GM23338 (cell line): ENCODE data around the gene OOSP3. TPM values are rescaled to one million over a fixed set of nuclear protein-coding genes. Genes with fewer than 3 reads are reported as not detected.

ENCODE experiments used
- ATAC-seq: fragments of 200-7000 bp; cut with Tn5 transposase; 3 replicates; pipeline ENCODE4 v1.9.1; 2020
- DNase-seq: peaks from one replicate; pipeline ENCODE4 v3.0.0-alpha.2; 2015; ENCODE audit warnings: low spot score
- H2AFZ ChIP-seq: fragments of 200-600 bp; sonication (generic); 2 replicates; pipeline ENCODE4 v1.8.0; 2016; ENCODE audit warnings: antibody characterized with exemption, mild to moderate bottlenecking, moderate library complexity
- H3F3A ChIP-seq: fragments of 200-600 bp; sonication (generic); replicated peaks from 2 replicates; pipeline ENCODE4 v1.8.0; 2017; ENCODE audit warnings: antibody characterized with exemption, mixed run types, low read depth
- H3K27ac ChIP-seq: fragments of 200-600 bp; sonication (generic); 2 replicates; pipeline ENCODE4 v1.6.1; 2016; ENCODE audit warnings: low read depth
- H3K27me3 ChIP-seq: fragments of 200-600 bp; sonication (generic); 2 replicates; pipeline ENCODE4 v1.8.0; 2016; ENCODE audit warnings: mild to moderate bottlenecking, mixed run types, moderate library complexity; ENCODE audit not compliant: insufficient read depth
- H3K36me3 ChIP-seq: fragments of 200-600 bp; sonication (generic); 2 replicates; pipeline ENCODE4 v1.8.0; 2016; ENCODE audit warnings: mild to moderate bottlenecking; ENCODE audit not compliant: insufficient read depth
- H3K4me1 ChIP-seq: fragments of 200-600 bp; sonication (generic); 2 replicates; pipeline ENCODE4 v1.8.0; 2016; ENCODE audit warnings: mild to moderate bottlenecking, moderate library complexity; ENCODE audit not compliant: insufficient read depth
- H3K4me2 ChIP-seq: fragments of 200-600 bp; sonication (generic); 2 replicates; pipeline ENCODE4 v1.7.1; 2017; ENCODE audit warnings: mixed run types
- H3K4me3 ChIP-seq: fragments of 200-600 bp; sonication (generic); 2 replicates; pipeline ENCODE4 v1.6.1; 2016; ENCODE audit warnings: mixed run types
- H3K79me2 ChIP-seq: fragments of 200-600 bp; sonication (generic); replicated peaks from 2 replicates; pipeline ENCODE4 v1.8.0; 2017; ENCODE audit warnings: mild to moderate bottlenecking; ENCODE audit not compliant: insufficient read depth
- H3K9me2 ChIP-seq: fragments of 200-600 bp; sonication (generic); 2 replicates; pipeline ENCODE4 v1.8.0; 2017; ENCODE audit not compliant: insufficient read depth
- H4K20me1 ChIP-seq: fragments of 200-600 bp; sonication (generic); replicated peaks from 2 replicates; pipeline ENCODE4 v1.8.0; 2017; ENCODE audit warnings: mild to moderate bottlenecking; ENCODE audit not compliant: insufficient read depth
- H3K27ac Mint-ChIP-seq: 2 replicates; pipeline ENCODE4 v1.8.0; 2020; ENCODE audit warnings: inconsistent platforms, mild to moderate bottlenecking, moderate library complexity, mixed read lengths
- H3K27me3 Mint-ChIP-seq: 3 replicates; pipeline ENCODE4 v1.8.0; 2022; ENCODE audit warnings: low read depth, mild to moderate bottlenecking, moderate library complexity, mixed read lengths, inconsistent platforms; ENCODE audit not compliant: insufficient read depth, poor library complexity
- H3K36me3 Mint-ChIP-seq: 3 replicates; pipeline ENCODE4 v1.8.0; 2021; ENCODE audit warnings: low read depth, mild to moderate bottlenecking, inconsistent platforms, moderate library complexity, mixed read lengths
- H3K4me1 Mint-ChIP-seq: 3 replicates; pipeline ENCODE4 v1.8.0; 2020; ENCODE audit warnings: mild to moderate bottlenecking, inconsistent platforms, mixed read lengths
- H3K4me3 Mint-ChIP-seq: 3 replicates; pipeline ENCODE4 v1.8.0; 2021; ENCODE audit warnings: moderate library complexity, mild to moderate bottlenecking, inconsistent platforms, mixed read lengths
- H3K9me3 Mint-ChIP-seq: 3 replicates; pipeline ENCODE4 v1.8.0; 2020; ENCODE audit warnings: moderate library complexity, mild to moderate bottlenecking, inconsistent platforms, mixed read lengths
- EZH2phosphoT487 ChIP-seq: fragments of 200-600 bp; sonication (generic); IDR thresholded peaks from one replicate; pipeline ENCODE4 v1.8.1; 2018; ENCODE audit warnings: antibody characterized with exemption; ENCODE audit not compliant: unreplicated experiment
- polyA plus RNA-seq: library from polyadenylated mRNA; unstranded; fragments of >200 nt; fragmentation: Nextera tagmentation; extraction: Ambion mirVana; gene quantifications from 2 replicates; pipeline ENCODE4 v1.2.1, GENCODE V29; 2016
- total RNA-seq: library from RNA; depleted of rRNA; stranded (reverse); fragments of >200 nt; shearing (Covaris generic); gene quantifications from 2 replicates; pipeline ENCODE4 v1.2.3, GENCODE V29; 2014
- TF ChIP-seq, protein P1 (sequence below): fragments of 250-450 bp; sonication (Bioruptor Pico); IDR thresholded peaks from 2 replicates; pipeline ENCODE4 v1.5.0; 2020; ENCODE audit warnings: mild to moderate bottlenecking, moderate library complexity

The OOSP3 gene
- total and polyA plus RNA-seq, 2 experiments from 2014 or later: not detected

- no peak overlapping the region for H2AFZ ChIP-seq
Observed at GRCh38 chr11:59918480-59918879, 39.9 kb downstream of the OOSP3 start.

More at GRCh38 chr11:59918480-59918879, 39.9 kb downstream of the OOSP3 start:
- Histone ChIP-seq H3K4me3 (no peak overlapping the region), H3K27me3 (no peaks in the 10 kb centered on the region), H4K20me1 (no peaks in the 10 kb centered on the region), H3K4me2 (no peak overlapping the region), H3K36me3 (peaks cover 10% of the 10 kb centered on the region; the same call in 1 of the 2 replicates), H3F3A (no peaks in the 10 kb centered on the region), H3K27ac (no peak overlapping the region), H3K9me2 (no peaks in the 10 kb centered on the region), H3K4me1 (no peaks in the 10 kb centered on the region), H3K79me2 (no peaks in the 10 kb centered on the region)
- no peak for TF ChIP-seq EZH2phosphoT487
- TF ChIP-seq, protein P1, sequence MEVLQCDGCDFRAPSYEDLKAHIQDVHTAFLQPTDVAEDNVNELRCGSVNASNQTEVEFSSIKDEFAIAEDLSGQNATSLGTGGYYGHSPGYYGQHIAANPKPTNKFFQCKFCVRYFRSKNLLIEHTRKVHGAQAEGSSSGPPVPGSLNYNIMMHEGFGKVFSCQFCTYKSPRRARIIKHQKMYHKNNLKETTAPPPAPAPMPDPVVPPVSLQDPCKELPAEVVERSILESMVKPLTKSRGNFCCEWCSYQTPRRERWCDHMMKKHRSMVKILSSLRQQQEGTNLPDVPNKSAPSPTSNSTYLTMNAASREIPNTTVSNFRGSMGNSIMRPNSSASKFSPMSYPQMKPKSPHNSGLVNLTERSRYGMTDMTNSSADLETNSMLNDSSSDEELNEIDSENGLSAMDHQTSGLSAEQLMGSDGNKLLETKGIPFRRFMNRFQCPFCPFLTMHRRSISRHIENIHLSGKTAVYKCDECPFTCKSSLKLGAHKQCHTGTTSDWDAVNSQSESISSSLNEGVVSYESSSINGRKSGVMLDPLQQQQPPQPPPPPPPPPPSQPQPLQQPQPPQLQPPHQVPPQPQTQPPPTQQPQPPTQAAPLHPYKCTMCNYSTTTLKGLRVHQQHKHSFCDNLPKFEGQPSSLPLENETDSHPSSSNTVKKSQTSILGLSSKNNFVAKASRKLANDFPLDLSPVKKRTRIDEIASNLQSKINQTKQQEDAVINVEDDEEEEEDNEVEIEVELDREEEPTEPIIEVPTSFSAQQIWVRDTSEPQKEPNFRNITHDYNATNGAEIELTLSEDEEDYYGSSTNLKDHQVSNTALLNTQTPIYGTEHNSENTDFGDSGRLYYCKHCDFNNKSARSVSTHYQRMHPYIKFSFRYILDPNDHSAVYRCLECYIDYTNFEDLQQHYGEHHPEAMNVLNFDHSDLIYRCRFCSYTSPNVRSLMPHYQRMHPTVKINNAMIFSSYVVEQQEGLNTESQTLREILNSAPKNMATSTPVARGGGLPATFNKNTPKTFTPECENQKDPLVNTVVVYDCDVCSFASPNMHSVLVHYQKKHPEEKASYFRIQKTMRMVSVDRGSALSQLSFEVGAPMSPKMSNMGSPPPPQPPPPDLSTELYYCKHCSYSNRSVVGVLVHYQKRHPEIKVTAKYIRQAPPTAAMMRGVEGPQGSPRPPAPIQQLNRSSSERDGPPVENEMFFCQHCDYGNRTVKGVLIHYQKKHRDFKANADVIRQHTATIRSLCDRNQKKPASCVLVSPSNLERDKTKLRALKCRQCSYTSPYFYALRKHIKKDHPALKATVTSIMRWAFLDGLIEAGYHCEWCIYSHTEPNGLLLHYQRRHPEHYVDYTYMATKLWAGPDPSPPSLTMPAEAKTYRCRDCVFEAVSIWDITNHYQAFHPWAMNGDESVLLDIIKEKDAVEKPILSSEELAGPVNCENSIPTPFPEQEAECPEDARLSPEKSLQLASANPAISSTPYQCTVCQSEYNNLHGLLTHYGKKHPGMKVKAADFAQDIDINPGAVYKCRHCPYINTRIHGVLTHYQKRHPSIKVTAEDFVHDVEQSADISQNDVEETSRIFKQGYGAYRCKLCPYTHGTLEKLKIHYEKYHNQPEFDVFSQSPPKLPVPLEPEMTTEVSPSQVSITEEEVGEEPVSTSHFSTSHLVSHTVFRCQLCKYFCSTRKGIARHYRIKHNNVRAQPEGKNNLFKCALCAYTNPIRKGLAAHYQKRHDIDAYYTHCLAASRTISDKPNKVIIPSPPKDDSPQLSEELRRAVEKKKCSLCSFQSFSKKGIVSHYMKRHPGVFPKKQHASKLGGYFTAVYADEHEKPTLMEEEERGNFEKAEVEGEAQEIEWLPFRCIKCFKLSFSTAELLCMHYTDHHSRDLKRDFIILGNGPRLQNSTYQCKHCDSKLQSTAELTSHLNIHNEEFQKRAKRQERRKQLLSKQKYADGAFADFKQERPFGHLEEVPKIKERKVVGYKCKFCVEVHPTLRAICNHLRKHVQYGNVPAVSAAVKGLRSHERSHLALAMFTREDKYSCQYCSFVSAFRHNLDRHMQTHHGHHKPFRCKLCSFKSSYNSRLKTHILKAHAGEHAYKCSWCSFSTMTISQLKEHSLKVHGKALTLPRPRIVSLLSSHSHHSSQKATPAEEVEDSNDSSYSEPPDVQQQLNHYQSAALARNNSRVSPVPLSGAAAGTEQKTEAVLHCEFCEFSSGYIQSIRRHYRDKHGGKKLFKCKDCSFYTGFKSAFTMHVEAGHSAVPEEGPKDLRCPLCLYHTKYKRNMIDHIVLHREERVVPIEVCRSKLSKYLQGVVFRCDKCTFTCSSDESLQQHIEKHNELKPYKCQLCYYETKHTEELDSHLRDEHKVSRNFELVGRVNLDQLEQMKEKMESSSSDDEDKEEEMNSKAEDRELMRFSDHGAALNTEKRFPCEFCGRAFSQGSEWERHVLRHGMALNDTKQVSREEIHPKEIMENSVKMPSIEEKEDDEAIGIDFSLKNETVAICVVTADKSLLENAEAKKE: no peak
- Mint-ChIP-seq H3K4me3 (no peak overlapping the region), H3K9me3 (peaks cover 34% of the 10 kb centered on the region), H3K4me1 (no peaks in the 10 kb centered on the region), H3K27me3 (no peaks in the 10 kb centered on the region), H3K36me3 (peaks cover 26% of the 10 kb centered on the region), H3K27ac (no peak overlapping the region)
- no peak for DNase-seq
- no peak for ATAC-seq
